HG02870 (cell line): ENCODE data around the gene VTN.
A peak's percentile ranks its signal among the peaks of the same experiment; 100 is the strongest.

Source experiments
- ATAC-seq: cut with Tn5 transposase; IDR thresholded peaks from one replicate; pipeline ENCODE4 v1.9.1; 2021; ENCODE audit warnings: mild to moderate bottlenecking, moderate library complexity; ENCODE audit not compliant: unreplicated experiment

The VTN gene

DNA sequence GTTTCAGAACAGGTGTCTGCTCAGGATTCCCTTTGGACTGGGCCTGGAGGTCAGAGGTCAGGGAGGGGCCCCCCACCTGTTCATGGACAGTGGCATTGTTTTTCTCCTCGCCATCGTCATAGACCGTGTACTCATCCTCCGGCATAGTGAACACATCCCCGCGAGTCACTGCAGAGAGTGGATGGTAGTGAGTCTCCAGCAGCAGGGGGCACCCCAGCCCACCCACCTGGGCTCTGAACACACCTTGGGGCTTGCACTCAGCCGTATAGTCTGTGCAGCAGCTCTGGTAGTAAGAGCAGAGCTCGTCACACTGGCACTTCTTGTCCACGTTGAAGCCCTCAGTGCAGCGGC lies 448 bp downstream of the VTN start:
- no peak for ATAC-seq

DNA sequence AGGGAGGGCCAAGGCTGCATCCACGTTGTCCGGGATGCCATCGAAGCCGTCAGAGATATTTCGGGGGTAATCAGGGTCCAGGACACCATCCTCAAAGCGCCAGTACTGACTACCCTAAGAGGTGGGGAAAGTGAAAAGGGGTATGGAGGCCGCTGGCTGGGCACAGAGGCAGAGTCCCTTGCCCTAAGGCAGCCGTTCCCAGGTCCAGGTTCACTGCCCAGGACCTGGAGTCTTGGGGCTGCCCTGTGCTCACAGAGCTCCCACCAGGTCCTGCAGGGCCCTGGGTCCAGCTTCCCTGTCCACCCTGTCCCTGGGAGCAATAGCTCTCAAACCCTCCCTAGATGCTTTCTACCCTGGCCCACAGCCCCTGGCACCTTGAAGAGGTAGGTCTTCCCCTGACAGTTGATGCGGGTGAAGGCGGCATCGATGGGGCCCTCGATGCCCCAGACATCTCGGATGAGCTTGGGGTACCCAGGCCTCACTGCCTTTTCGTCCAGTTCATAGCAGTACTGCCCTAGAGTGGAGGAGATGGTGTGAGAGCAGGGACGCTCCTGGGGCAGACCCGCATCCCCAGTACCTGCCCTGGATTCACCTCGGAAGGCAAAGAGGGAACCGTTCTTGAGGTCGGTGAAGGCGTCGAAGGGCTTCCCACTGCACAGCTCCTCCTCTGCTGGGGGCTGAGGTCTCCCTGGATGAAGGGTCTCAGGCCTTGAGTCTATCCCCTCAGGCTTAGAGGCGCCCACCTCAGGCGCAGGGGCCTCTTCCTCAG lies 1.0 kb downstream of the VTN start:
- no peak for ATAC-seq

DNA sequence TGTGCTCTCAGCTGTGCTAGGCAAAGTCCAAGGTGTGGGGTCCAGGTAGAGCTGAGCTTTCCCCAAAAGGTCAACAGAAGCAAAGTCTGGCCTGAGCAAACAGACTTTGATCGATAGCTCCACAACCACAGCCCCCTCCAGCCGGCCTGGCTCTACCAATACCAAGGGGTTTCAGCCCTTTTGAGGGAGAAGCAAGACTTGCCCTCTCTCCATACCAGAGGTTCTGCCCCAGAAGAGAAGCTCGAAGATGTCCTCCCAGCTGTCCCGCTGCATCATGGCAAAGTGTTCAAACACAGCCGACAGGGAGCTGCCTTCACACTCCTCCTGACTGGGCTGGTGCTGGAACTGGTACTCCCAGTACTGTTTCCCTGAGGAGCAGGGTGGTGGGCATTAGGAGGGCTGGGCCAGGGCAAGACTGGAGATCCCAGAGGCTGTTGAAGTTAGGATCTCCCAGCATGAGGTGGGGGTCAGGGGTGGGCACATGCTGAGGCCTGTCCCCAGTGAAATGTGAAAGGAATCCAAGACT lies 1.7 kb downstream of the VTN start:
- no peak for ATAC-seq

DNA sequence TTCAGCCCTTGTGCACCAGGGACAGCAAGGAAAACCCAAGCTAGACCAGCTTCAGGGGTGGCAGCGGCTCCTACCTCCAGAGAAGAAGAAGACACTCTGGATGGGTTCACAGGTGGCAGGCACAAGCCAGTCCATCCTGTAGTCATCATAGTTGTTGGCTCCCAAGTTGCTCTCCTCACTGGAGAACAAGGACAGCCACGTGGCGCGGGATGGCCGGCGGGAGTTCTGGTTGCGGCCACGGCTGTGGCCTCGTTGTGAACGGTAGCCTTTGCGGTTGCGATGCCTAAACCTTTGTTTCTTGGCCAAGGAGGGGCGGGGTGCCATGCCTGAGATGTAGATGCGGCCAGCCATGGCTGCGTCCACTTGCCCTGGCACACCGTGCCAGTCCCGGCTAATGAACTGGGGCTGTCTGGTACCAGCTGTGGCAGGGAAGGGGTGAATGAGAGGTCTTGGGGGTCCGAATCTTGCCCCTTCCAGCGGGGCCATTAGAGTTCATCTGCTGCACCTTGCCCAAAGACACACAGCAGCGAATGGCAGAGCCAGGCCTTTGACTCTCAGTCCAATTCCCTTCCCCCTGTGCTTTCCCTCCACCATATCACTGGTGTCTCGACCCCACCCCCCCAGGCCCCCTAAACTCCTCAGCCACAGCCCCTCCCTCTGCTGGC lies 2.3 kb downstream of the VTN start:
- ATAC-seq = no peak

DNA sequence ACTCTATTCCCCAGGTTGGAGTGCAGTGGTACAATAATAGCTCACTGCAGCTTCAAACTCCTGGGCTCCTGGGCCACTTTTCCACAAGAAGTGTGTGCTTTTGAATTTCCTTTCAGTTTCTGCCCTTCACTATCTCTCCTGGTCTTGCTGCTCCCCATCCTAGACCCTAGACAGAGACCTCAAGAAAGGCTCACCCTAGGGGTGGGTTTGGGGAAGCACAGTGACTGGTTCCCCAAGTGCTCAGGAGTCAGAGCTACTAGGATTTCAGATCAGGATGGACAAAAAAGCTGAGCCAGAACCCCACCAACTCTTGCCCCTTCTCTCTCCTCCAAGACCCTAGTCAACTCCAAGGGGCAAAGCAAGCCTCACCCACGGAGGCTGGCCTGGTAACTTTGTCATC lies 3.5 kb downstream of the VTN start:
- ATAC-seq = no peak

DNA sequence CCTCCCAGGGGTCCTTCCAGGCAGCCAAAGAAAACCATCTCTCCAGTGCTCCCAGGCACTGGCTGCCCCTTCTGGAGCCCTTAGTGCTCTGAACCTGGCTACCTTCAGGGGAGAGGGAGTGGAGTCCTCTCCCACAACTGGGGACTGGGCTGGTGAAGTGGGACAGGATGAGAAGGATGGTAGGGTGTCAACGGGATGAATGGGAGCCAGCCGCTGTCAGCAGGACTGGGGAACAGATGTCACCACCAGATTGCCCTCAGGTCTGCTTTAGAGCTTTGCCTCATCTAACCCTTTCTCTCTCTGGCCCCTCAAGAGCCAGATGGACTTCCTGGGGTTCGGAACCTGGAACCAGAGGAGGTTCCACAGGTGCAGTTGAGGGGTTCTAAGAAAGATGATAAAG lies 4.6 kb downstream of the VTN start:
- ATAC-seq = no peak

DNA sequence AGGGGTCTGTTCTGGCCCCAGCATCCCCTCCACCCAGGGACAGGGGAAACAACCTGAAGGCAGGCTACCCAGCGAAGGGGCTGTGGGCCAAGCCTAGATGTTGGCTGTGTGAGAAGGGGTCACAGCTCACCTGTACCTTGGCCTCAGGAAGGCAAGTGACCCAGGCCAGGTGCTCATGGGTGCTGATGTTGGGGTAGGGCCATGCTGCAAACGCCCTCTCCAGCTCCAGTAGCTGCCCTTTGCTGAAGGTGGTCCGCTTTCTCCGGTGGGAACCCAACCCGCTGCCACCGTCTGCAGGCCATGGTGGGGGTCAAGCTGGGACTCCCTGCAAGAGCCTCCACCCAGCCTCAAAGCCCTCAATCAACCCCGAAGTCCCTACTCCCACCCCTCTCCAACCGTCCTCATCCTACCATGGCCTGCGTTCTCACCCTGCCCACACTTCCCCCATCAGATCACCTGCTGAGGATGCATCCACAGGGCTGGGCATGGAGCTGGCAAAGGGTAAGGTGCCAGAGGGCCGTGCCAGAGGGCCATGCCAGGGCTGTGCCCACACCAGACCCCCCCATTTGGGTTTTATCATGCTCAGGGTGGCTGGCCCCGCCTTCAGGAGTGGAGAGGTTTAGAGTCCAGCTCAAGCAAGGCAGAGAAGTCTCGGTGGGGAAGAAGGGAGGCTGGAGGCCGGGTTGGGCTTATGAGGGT lies 5.3 kb downstream of the VTN start, which contains the start of gene SEBOX:
TSS of gene SEBOX (minus strand) at position 535 of the 699 bp plus-strand sequence. CDS start at position 487, 48 bp downstream.
- ATAC-seq = no peak

DNA sequence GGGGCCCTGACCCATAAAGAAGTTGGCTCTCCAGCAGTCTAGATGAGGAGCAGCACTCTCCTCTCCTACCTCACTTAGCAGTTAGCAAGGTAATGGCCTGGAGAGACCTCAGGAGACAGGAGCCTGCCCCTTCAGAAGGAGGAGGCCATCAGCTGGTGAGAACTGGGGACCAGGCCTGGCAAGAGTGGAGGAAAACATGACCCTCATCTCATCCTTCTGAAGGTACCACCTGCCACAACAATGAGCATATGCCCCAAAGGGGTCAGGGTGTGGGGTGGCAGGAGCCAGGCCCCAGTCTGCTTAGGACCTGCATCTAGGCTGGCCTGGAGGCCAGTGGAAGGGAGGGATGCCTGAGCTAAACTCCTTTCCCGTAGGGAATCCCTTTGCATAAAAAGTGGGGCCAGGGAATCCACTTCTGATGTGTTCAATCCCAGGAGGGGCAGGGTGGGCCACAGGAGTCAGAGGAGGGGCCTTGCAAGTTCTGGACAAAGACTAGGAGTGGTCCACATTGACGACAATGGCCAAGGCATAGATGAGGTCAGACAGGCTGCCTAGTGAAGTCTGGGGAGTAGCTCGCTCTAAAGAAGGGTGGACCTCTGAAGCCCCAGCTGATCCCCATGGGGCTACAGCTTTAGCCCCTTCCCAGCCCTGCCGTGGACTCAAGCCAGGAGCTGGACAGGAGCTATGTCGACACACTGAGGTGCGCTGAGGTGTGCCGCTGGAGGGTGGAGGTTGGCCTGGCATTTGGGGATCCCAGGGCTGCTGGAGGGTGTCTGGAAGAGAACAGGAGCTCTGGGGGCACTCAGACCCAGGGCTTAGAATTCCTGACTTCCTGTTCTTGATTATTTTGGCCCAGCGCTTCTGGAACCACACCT lies 6.1 kb downstream of the VTN start:
- ATAC-seq = no peak

DNA sequence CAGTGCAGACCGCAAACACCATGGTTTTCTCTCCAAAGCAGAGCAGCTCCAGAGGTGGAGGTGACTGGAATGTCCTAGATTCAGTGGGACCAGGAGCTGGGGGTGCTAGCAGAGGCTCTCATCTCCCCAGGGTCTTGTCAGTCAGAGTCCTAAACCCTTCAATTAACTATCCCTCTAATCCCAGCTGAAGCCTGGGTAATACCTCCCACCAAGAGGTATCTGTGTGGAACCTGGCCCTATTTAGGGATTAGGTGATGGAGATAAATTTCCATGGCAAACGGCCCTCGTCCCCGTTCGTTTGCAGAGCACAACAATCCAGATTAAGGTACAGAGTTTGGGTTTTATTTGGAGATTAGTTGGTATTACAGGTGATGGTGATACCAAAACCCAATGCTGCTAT lies 6.9 kb downstream of the VTN start:
- ATAC-seq = no peak

DNA sequence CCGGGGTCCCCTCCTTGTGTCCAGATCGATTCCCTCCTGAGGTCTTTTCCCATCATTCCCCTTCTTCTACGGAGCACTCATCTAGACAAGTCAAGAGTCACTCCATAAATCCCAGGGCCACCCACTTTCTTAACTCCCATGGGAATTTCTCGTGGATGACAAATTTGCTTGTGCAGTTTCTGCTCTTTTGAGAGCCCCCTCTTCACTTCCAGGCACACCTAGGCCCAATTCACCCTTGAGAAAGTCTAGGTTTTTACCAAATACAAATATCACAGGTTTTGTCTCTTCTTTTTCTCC lies 12.3 kb downstream of the VTN start:
- no peak for ATAC-seq

DNA sequence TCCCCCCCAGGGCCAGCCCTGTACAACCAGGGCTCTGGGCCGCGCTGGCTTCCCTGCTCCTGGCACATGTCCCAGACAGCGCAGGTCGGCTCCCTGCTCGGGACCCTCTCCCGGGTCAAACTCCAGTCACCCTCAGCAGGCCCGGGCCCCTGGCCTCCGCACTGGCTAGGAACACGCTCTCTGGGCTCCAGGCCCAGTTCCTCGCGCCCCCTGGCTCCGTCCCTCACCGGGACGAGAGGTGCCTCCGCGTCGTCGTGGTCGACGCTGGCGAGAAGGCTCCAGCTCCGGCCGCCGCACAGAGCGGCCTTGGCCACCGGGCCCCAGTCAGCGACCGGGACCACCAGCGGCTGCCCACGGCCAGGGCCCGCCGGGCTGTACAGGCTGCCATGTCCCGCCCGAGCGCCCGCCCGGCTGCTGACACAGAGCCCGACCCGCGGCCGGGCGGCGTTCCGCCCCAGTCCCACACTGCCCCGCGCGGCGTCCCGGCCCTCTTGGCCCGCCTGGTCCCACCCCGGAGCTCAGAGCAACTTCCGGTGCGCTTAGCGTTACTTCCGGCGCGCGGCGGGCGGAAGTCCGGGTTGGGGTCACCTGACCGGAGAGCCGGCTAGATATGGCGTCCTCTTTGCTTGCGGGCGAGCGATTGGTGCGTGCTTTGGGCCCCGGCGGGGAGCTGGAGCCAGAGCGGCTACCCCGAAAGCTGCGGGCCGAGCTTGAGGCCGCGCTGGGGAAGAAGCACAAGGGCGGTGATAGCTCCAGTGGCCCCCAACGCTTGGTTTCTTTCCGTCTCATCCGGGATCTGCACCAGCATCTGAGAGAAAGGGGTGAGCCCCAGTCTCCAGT lies 12.8 kb downstream of the VTN start, which contains the start of gene POLDIP2:
TSS of gene POLDIP2 (minus strand) at position 467 of the 840 bp plus-strand sequence. CDS start at position 388, 79 bp downstream.
- peak; percentile 93 for ATAC-seq

DNA sequence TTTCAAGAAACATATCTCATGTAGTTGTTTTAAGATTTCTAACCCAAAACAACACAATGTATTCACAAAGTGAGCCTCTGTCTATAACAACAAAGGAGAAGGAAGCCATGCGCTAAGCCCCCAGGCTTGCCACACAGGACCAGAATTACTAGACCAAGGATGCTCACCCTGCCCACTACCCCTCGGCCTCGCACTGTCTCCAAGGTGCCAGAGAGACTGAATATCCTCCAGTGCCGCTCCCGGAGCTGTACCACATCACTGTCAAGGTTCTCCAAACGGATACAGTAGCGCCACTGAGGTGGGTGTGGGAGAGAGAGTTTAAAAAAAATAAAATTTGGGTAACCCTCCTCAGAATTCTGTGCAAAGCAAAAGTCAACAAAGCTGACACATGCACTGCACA lies 19.8 kb downstream of the VTN start:
- no peak for ATAC-seq

DNA sequence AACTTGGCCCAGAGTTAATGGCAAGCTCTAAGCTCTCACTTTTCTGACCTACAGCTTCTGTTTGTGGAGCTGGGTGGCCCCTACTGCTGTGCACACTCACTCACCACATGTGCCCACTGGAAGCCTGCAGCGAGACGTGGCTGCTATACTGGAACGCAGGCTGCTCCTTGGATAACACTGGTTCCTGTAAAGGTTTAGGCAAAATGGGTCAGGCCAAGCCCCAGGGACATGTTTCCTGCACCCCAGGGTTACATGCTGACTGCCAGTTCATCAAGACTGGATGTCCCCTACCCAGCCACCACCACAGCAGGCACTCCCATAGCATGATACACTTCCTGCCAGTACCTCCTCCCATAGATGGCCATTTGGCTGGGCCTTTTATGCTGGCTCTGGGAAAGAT lies 21.1 kb downstream of the VTN start:
- no peak for ATAC-seq

DNA sequence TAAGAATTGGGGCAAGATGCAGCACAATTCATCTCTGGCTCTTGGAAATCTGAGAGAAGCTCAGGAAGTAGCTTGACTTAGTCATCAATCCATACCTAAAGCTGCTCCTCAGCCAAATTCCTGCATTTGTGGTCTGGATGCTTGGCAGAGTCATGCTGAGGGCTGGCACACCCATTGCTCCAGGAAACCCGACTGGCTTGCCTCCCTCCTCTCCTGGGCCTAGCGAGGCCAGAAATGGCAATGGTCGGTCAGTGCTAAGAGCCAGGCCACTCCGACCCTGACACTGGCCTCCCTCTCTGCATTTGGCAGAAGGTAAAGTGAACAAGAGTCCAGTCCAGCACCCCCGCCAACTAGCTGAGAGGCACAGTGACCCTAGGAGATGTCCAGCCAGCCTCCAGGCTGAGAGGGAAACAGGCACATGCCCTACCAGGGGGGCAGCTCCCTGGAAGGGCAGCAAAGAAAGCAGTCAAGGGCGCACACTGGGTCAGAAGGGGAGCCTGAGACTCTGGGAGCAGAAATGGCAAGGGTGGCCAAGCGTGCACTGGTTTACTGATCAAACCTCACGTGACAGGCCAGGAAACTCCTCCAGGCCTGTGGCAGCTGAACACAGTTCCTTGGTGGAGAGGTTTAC lies 22.7 kb downstream of the VTN start:
- no peak for ATAC-seq

DNA sequence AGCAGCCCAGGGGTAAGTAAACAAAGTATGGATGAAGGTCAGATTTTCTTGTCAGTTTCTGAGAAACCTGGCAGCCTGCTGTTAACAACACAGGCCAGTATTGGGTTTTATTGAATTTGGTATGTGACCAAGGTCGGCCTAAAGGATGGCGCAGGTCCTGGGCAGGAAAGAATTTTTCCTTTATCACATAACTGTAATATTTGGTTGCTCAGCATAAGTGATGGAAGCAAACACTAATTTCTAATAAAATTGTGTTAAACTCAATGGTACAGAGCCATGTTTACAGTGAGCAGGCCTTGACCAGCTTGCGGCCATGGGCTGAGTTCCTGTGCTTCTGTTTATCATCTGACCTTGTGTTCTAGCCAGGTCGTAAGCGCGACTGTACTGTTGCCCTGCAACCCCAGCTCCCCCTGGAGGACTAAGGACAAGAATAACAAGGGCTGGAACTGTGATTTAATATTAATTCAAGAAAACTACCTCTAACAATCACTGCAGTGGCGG lies 23.3 kb downstream of the VTN start:
- ATAC-seq = no peak

DNA sequence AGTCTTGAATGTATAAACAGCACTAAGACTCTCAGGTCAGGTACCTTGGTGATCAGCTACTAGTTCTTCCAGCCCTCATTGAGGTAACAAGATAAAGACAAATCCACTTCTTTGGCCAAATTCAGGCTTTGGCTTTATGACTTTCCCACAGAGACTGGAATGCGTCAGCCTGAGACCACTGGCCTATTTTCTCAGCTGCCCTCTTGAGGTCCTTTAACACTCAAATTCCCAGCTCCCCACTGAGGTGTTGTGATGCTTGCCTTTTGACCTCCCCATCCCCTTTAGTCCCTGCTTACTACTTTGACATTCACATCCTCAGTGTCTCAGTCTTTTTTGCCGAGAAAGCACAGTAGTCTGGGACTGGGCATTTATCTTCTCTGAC lies 23.9 kb downstream of the VTN start:
- no peak for ATAC-seq

DNA sequence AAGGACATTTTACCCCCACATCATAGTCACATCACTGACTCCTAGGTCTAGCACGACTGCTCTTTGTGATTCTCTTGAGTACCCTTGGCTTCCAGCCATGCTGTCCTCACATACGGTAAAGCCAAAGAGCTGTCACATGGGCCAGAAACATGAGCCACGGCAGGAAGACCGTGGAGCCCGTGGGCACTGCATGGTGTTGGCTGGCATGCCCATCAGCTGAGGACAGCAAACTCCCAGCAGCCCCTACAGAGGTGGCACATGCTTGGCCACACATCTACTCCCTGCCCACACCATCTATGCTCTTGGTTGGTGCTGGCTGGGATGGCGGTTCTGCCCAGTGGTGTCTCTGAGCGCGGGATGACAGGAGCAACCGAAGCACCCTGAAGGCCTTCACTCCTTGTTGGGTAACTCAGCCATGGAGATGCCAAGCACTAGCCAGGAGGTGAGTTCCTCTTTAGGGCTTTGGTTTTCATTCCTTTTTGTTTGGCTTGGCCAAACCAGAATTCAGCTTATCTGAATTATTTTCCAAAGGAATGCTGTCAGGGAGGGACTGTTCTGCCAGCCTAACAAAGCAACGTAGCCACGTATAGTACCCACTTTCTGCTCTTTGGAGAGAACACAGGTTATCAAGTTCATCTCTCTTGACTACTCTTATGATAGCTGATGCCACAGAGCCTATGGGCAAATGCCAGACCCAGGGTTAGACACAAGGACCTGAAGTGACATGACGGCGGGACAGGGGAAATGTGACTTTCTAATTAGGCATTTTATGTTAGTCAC lies 24.5 kb downstream of the VTN start:
- no peak for ATAC-seq

DNA sequence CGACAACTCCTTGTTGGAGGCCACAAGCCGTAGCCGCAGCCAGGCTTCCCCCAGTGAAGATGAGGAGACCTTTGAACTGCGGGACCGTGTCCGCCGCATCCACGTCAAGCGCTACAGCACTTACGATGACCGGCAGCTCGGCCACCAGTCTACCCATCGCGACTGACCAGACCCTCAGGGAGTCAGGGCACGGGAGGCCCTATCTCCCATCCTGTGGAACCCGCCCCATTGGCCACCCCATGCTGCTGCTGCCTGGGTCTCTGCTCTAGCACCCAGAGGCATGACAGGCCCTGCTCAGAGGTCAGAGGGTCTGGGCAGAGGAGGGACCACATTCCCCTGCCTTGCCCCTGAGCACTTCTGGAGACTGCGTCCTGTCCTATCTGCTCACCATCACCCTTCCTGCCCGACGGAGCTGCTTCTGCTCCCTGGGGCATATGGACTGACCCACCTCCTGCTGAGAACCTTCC lies 25.6 kb downstream of the VTN start:
- ATAC-seq = no peak

DNA sequence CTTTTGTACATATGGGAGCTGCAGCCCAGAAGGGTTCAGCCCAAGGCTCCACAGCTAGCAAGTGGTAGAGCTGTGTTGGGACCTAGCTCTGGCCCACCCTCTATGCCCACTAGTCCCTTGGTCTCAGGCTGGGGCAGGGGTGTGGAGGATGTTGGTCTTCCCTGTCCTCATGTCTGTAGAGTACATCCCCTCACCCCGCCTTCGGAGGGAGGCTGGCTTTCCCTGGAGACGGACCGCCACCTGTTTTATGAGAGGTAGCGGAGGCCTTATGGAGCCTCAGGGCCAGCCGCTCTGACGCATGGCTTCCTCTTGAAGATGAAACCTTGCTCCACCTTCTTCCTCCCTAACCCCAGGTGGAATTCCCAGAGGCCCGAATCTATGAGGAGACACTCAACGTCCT lies 26.1 kb downstream of the VTN start:
- ATAC-seq = no peak
